Common myeloid progenitor, CD34-positive (primary cell): ENCODE measurements around the gene WDFY2.
"Not testable (repeated sequence)": the region's sequence is repeated elsewhere in the genome, so short reads cannot be mapped to it uniquely, and the experiment has no call there.

Experiments
- CTCF ChIA-PET: fragments of 350-600 bp; sonication (Branson Sonifier 250); formaldehyde crosslinking; loops from one replicate; lab custom pipeline; 2021; ENCODE audit warnings: antibody characterized with exemption; lab: Charles Lee
- POLR2A ChIA-PET: fragments of 350-600 bp; sonication (Branson Sonifier 250); formaldehyde crosslinking; loops from one replicate; lab custom pipeline; 2021; ENCODE audit warnings: antibody characterized with exemption; lab: Charles Lee
- DNase-seq, 3 donors: peaks; one replicate each; pipeline versions ENCODE4 v3.0.0 to v3.0.0-alpha.2; 2013
- H3K27ac ChIP-seq, 2 experiments: 1 replicate in 1 of 2; 2 replicates in 1 of 2; pipeline ENCODE4 v1.7.0; 2013; ENCODE audit warnings: inconsistent platforms in 2 of 2, low read length in 2 of 2, mild to moderate bottlenecking in 2 of 2, low read depth in 1 of 2, moderate library complexity in 1 of 2; ENCODE audit not compliant: severe bottlenecking in 2 of 2, insufficient read depth in 1 of 2, poor library complexity in 1 of 2
- H3K27me3 ChIP-seq, 5 experiments: replicated peaks in 2 of 5; 1 replicate in 3 of 5; 2 replicates in 2 of 5; pipeline versions ENCODE4 v1.6.1 to v1.7.0; 2013; ENCODE audit warnings: low read length in 4 of 5, mild to moderate bottlenecking in 2 of 5, moderate library complexity in 2 of 5, inconsistent platforms in 1 of 5; ENCODE audit not compliant: insufficient read depth in 5 of 5, control insufficient read depth in 4 of 5
- H3K36me3 ChIP-seq, 4 experiments: 1 replicate in 2 of 4; 2 replicates in 2 of 4; pipeline versions ENCODE4 v1.6.1 to v1.7.0; 2013; ENCODE audit warnings: low read length in 3 of 4, control low read depth in 1 of 4, mild to moderate bottlenecking in 1 of 4; ENCODE audit not compliant: control insufficient read depth in 4 of 4, insufficient read depth in 4 of 4
- H3K4me1 ChIP-seq, 4 experiments: 1 replicate in 3 of 4; 2 replicates in 1 of 4; pipeline versions ENCODE4 v1.6.1 to v1.7.1; 2013; ENCODE audit warnings: low read length in 3 of 4, mild to moderate bottlenecking in 3 of 4, control low read depth in 1 of 4, inconsistent platforms in 1 of 4, moderate library complexity in 1 of 4; ENCODE audit not compliant: control insufficient read depth in 4 of 4, insufficient read depth in 4 of 4; ENCODE audit errors: control extremely low read depth in 1 of 4
- H3K4me3 ChIP-seq, 7 experiments: 1 replicate in 4 of 7; 2 replicates in 3 of 7; pipeline versions ENCODE4 v1.5.1 to v1.7.0; 2013; ENCODE audit warnings: mild to moderate bottlenecking in 7 of 7, low read length in 6 of 7, moderate library complexity in 6 of 7, inconsistent platforms in 2 of 7, low read depth in 2 of 7, control low read depth in 1 of 7; ENCODE audit not compliant: insufficient read depth in 4 of 7, control insufficient read depth in 1 of 7; ENCODE audit errors: extremely low read depth in 1 of 7
- H3K9me3 ChIP-seq, 5 experiments: 1 replicate in 4 of 5; 2 replicates in 1 of 5; pipeline versions ENCODE4 v1.6.1 to v1.7.1; 2013; ENCODE audit warnings: low read length in 4 of 5, mild to moderate bottlenecking in 2 of 5, inconsistent platforms in 1 of 5, low read depth in 1 of 5, moderate library complexity in 1 of 5; ENCODE audit not compliant: control insufficient read depth in 4 of 5, insufficient read depth in 2 of 5; ENCODE audit errors: control extremely low read depth in 1 of 5
- WGBS: methylation state at CpG from one replicate; pipeline ENCODE4 v1.1.5; 2013; ENCODE audit not compliant: insufficient coverage; 5-methylcytosine and 5-hydroxymethylcytosine counted together

The WDFY2 gene

DNA sequence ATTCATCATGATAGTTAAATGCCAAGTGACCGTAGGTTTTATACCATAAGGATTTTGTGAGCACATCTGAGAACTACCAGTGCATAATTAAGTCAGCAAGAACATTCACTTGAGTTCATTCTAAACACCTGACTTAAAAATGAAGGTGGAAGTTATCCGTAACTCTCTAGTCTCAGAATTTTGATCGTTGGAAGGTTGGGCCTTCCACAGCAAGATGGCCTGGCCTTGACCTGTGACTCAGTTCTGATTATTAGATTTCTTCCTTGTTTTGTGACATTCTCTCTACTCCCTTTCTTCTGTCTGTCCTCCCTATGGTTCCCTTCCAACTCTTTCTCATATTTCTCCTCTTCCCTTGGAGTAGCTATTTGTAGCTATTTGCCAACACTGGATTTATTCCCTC lies 20.0 kb upstream of the WDFY2 start:
- WGBS, result 100% methylated on average over 3 of the region's 3 CpGs
- Histone ChIP-seq H3K9me3 (peaks cover 0 to 6% (median 1%) of the 10 kb centered on the region in 5 experiments), H3K4me1 (peaks cover 3 to 24% (median 15%) of the 10 kb centered on the region in 4 experiments), H3K27me3 (no peaks in the 10 kb centered on the region), H3K36me3 (no peaks in the 10 kb centered on the region), H3K4me3 (no peak overlapping the region), H3K27ac (no peak overlapping the region)
- ChIA-PET CTCF (no interaction called here), POLR2A (no interaction called here)
- no peak for DNase-seq

GRCh38 chr13:51564671-51565070 lies 19.6 kb upstream of the WDFY2 start:
- Histone ChIP-seq H3K27ac (no peak overlapping the region), H3K9me3 (peaks cover 0 to 6% (median 1%) of the 10 kb centered on the region in 5 experiments), H3K4me3 (no peak overlapping the region), H3K36me3 (no peaks in the 10 kb centered on the region), H3K4me1 (peaks cover 3 to 24% (median 15%) of the 10 kb centered on the region in 4 experiments), H3K27me3 (no peaks in the 10 kb centered on the region)
- DNase-seq, result no peak
- CTCF ChIA-PET, result no interaction called here
- WGBS, result 92% methylated on average over 1 of the region's 1 CpG
- POLR2A ChIA-PET, result no interaction called here

- H3K4me1 ChIP-seq, H3K27ac ChIP-seq, DNase-seq, H3K36me3 ChIP-seq, H3K4me3 ChIP-seq, CTCF ChIA-PET, H3K27me3 ChIP-seq, POLR2A ChIA-PET, H3K9me3 ChIP-seq: not testable (repeated sequence)
- WGBS, result no CpG with 5 or more reads among the region's 4 CpGs
These were observed 15.3 kb upstream of the WDFY2 start for GRCh38 chr13:51569001-51569400.

- Histone ChIP-seq H3K27me3 (no peaks in the 10 kb centered on the region), H3K27ac (no peak overlapping the region), H3K36me3 (no peaks in the 10 kb centered on the region), H3K4me1 (peaks cover 0 to 3% (median 0%) of the 10 kb centered on the region in 4 experiments), H3K9me3 (no peaks in the 10 kb centered on the region), H3K4me3 (no peak overlapping the region)
- DNase-seq, result no peak
- CTCF ChIA-PET, result no interaction called here
- WGBS, result no CpG with 5 or more reads among the region's 1 CpG
- POLR2A ChIA-PET, result no interaction called here
These were observed 7.5 kb upstream of the WDFY2 start for GRCh38 chr13:51576754-51577153.

- Histone ChIP-seq H3K27ac (no peak overlapping the region), H3K9me3 (no peaks in the 10 kb centered on the region), H3K4me1 (peaks cover 0 to 3% (median 0%) of the 10 kb centered on the region in 4 experiments), H3K36me3 (no peaks in the 10 kb centered on the region), H3K4me3 (no peak overlapping the region), H3K27me3 (no peaks in the 10 kb centered on the region)
- ChIA-PET CTCF (no interaction called here), POLR2A (no interaction called here)
- no peak for DNase-seq
- 97% methylated on average over 4 of the region's 4 CpGs for WGBS
These were observed 6.6 kb upstream of the WDFY2 start for GRCh38 chr13:51577690-51578089.

DNA sequence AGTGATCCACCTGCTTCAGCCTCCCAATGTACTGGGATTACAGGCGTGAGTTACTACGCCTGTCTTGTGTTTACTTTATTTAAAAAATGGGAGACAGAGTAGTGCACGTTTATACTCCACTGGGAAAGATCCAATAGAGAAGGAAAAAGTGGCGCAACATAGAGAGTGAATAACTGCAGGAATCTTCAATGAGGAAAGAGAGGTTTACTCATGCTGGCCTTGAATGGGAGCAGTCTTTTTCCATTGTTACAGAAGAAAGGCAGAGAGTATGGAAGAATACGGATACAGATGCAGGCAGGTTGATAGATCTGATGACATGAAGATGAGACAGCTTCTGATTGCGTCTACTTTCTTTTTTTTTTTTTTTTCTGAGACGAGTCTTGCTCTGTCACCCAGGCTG lies 4.6 kb upstream of the WDFY2 start:
- 97% methylated on average over 5 of the region's 7 CpGs for WGBS
- no peak for DNase-seq
- Histone ChIP-seq H3K4me3 (no peak overlapping the region), H3K9me3 (no peaks in the 10 kb centered on the region), H3K27me3 (no peaks in the 10 kb centered on the region), H3K4me1 (peaks cover 0 to 9% (median 6%) of the 10 kb centered on the region in 4 experiments), H3K36me3 (no peaks in the 10 kb centered on the region), H3K27ac (no peak overlapping the region)
- POLR2A ChIA-PET, result no interaction called here
- CTCF ChIA-PET, result no interaction called here

DNA sequence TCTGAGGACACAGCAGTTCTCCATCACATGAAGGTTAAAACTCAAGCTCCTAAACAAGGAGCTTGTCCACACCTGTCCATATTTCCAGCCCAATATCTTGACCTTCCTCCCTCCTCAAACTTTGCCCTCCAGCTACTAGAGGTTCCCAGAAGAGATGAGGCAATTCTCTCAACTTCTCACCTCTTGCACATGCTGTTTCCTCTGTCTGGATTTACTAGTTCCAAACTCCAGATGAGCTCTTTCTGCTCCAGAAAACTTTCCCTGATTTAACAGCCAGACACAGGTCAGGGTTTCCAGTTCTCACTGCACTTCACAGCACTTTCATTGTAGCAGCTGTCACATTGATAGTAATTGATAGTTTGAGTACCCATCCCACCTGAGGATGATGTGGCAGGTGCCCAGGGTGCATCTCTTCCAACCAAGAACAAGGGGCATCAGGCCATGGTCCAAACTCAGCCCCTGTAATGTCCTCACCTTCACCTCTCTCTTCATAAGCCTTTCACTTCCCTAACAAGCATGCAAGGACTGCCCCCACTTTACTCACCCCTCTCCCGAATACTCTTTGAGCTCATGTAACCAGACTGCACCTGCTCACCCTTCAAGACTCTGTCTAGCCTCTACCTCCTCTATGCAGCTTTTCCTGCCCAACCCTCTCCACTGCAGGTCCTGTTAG lies 3.0 kb upstream of the WDFY2 start:
- WGBS, result 60% methylated on average over 1 of the region's 1 CpG
- Histone ChIP-seq H3K36me3 (no peaks in the 10 kb centered on the region), H3K4me3 (no peak overlapping the region), H3K9me3 (no peaks in the 10 kb centered on the region), H3K4me1 (peaks cover 8 to 16% (median 14%) of the 10 kb centered on the region in 4 experiments), H3K27ac (no peak overlapping the region), H3K27me3 (no peaks in the 10 kb centered on the region)
- ChIA-PET POLR2A (no interaction called here), CTCF (interaction anchor here (0.8 to 1.6 kb wide), 3 partner anchors 29 to 127 kb away, joined by 3 to 6 read pairs (median 3); no protein-coding TSS in a partner anchor)
- no peak for DNase-seq
